Heart right ventricle (tissue), 16 donors: ENCODE measurements around the gene CLCN7. TPM values are rescaled to one million over a fixed set of nuclear protein-coding genes. Genes with fewer than 3 reads are reported as not detected.
"Not testable (repeated sequence)": the region's sequence is repeated elsewhere in the genome, so short reads cannot be mapped to it uniquely, and the experiment has no call there.

Experiments used
- ATAC-seq, 8 donors: fragments of 200-7000 bp; cut with Tn5 transposase; one replicate each; pipeline ENCODE4 v1.9.1; 2020; ENCODE audit warnings: mild to moderate bottlenecking in 8 of 8, moderate library complexity in 8 of 8, moderate number of reproducible peaks in 1 of 8
- DNase-seq, 2 donors: peaks; one replicate each; pipeline ENCODE4 v3.0.0-alpha.2; 2020
- H3K27ac ChIP-seq, 10 donors: fragments of 200-600 bp; sonication (generic) in 2 of 10; one replicate each; pipeline versions ENCODE4 v1.5.0 to v1.8.0; 2020 to 2022; ENCODE audit warnings: mild to moderate bottlenecking in 3 of 10
- H3K27me3 ChIP-seq, 7 donors: fragments of 200-600 bp; one replicate each; pipeline ENCODE4 v1.8.0; 2021 to 2022; ENCODE audit warnings: mild to moderate bottlenecking in 2 of 7
- H3K36me3 ChIP-seq, 9 donors: fragments of 200-600 bp; sonication (generic) in 1 of 9; one replicate each; pipeline versions ENCODE4 v1.5.0 to v1.8.0; 2020 to 2022; ENCODE audit warnings: mild to moderate bottlenecking in 2 of 9
- H3K4me1 ChIP-seq, 9 donors: fragments of 200-600 bp; sonication (generic) in 1 of 9; one replicate each; pipeline versions ENCODE4 v1.5.0 to v1.8.0; 2020 to 2022; ENCODE audit warnings: mild to moderate bottlenecking in 4 of 9
- H3K4me3 ChIP-seq, 10 donors: fragments of 200-600 bp; sonication (generic) in 2 of 10; one replicate each; pipeline versions ENCODE4 v1.5.0 to v1.8.0; 2020 to 2022; ENCODE audit warnings: mild to moderate bottlenecking in 7 of 10, moderate library complexity in 2 of 10
- H3K9me3 ChIP-seq, 11 donors: fragments of 200-600 bp in 10 of 11; sonication (generic) in 2 of 11; one replicate each; pipeline versions ENCODE4 v1.5.0 to v1.8.0; 2013 to 2022; ENCODE audit warnings: mild to moderate bottlenecking in 2 of 11, control low read depth in 1 of 11, moderate library complexity in 1 of 11
- CTCF ChIP-seq, 9 donors: fragments of 200-600 bp; sonication (generic) in 2 of 9; IDR thresholded peaks; one replicate each; pipeline versions ENCODE4 v1.5.0 to v1.8.0; 2021 to 2022; ENCODE audit warnings: antibody characterized with exemption in 9 of 9, mild to moderate bottlenecking in 5 of 9, moderate library complexity in 1 of 9
- WGBS, 2 donors: extraction: QIAGEN DNeasy Blood & Tissue Kit; methylation state at CpG; one replicate each; pipeline ENCODE4 v1.1.7; 2013; ENCODE audit warnings: inconsistent platforms in 1 of 2; 5-methylcytosine and 5-hydroxymethylcytosine counted together
- intact Hi-C, 10 donors: fragments of 100-400 bp; cut with DNase I; formaldehyde crosslinking; loops; one replicate each; pipeline versions ENCODE4 v1.11.1 to v1.14.2; 2022
- polyA plus RNA-seq, 2 donors: library from polyadenylated mRNA; stranded (reverse); fragments of 200-250 nt; gene quantifications; one replicate each; pipeline ENCODE4 v1.2.3, GENCODE V29; 2013
- total RNA-seq, 10 donors: library from RNA; stranded (reverse); fragmentation: NEBNext Ultra II Directional in 3 of 10; extraction: Animal tissue kit (Norgen Biotek cat#: 25700) in 3 of 10; gene quantifications; one replicate each; pipeline versions ENCODE4 v1.2.1 to v1.2.4, GENCODE V29; 2021 to 2023
- donor health status: Arrhythmogenic right ventricular cardiomyopathy.
- donor health status: ischemic (EF 13 %, LVEDD 7.1; RV severe dilation, severe dysfunction).
- donor health status: healthy with polysubstance abuse.
- donor health status: DM: no; HTN: yes; CAD: no.
- donor health status: DM: no; HTN: no; CAD: no.
- donor health status: ischemic (EF 25% LVEDD 6.9; RV normal size, moderate dysfunction).
- donor health status: ischemic (EF 25% LVEDD 5.7; RV mildly dilated, moderate dysfunction).
- donor health status: healthy.
- donor health status: DM: yes; HTN: yes; CAD: no.
- donor health status: Ischemic cardiomyopathy.
- donor health status: ischemic (EF 35%, LVEDD 5.7; RV mildly dilated, moderate dysfunction).
- donor health status: nonischemic (EF 11% LVEDD 7.7; RV severe dilation, severe dysfunction).
- donor health status: DM: yes; HTN: yes; CAD: no.
- donor health status: PGD.
- donor health status: ischemic (EF 29% LVEDD 5.4; RV normal size, mild dysfunction).
- donor health status: nonischemic (EF 23%, LVEDD 6.1; RV moderate dilation, normal function).

Gene CLCN7
- total and polyA plus RNA-seq, 12 donors = 29.5 to 60.6 (median 35.1) TPM

- H3K4me1 ChIP-seq = no peaks in the 10 kb centered on the region
- no peak for ATAC-seq
- 73 to 80% methylated on average over 22 of the region's 22 CpGs for WGBS, 2 donors
Observed at GRCh38 chr16:1441391-1441829, 33.4 kb downstream of the CLCN7 start.

GRCh38 chr16:1439699-1440074, 35.1 kb downstream of the CLCN7 start:
- WGBS, 2 donors = 94% methylated on average over 4 of the region's 4 CpGs
- not testable (repeated sequence) for ATAC-seq

More at GRCh38 chr16:1441391-1441829, 33.4 kb downstream of the CLCN7 start:
- Histone ChIP-seq H3K9me3 (no peaks in the 10 kb centered on the region), H3K36me3 (peaks cover 0 to 13% (median 9%) of the 10 kb centered on the region in 9 donors), H3K27ac (no peak overlapping the region), H3K4me3 (no peak overlapping the region), H3K27me3 (no peaks in the 10 kb centered on the region)
- no peak for TF ChIP-seq CTCF (IDR thresholded peaks at IDR 0.05)
- DNase-seq = no peak
- intact Hi-C loops = no loop called here

GRCh38 chr16:1439058-1439698, 35.6 kb downstream of the CLCN7 start:
- Histone ChIP-seq H3K27me3 (no peaks in the 10 kb centered on the region), H3K9me3 (no peaks in the 10 kb centered on the region), H3K4me3 (no peak overlapping the region), H3K4me1 (no peaks in the 10 kb centered on the region), H3K36me3 (peaks cover 0 to 11% (median 0%) of the 10 kb centered on the region in 9 donors), H3K27ac (no peak overlapping the region)
- intact Hi-C loops = no loop called here
- no peak for TF ChIP-seq CTCF (IDR thresholded peaks at IDR 0.05)
- 81 to 82% methylated on average over 27 of the region's 27 CpGs for WGBS, 2 donors
- DNase-seq (no peak), ATAC-seq (no peak)

More at GRCh38 chr16:1439699-1440074, 35.1 kb downstream of the CLCN7 start:
- DNase-seq, H3K4me1 ChIP-seq, intact Hi-C loops, H3K27ac ChIP-seq, H3K27me3 ChIP-seq, H3K9me3 ChIP-seq, H3K4me3 ChIP-seq: not testable (repeated sequence)
- peaks cover 0 to 11% (median 0%) of the 10 kb centered on the region in 9 donors for H3K36me3 ChIP-seq

- no peak for TF ChIP-seq CTCF (IDR thresholded peaks at IDR 0.05)
- DNase-seq (no peak), ATAC-seq (no peak)
- intact Hi-C loops = no loop called here
- no peak overlapping the region for H3K4me3 ChIP-seq
- no peak overlapping the region for H3K27ac ChIP-seq
- H3K9me3 ChIP-seq = no peaks in the 10 kb centered on the region
- peaks cover 0 to under 1% (median 0%) of the 10 kb centered on the region in 9 donors for H3K4me1 ChIP-seq
- peaks cover 0 to 11% (median 0%) of the 10 kb centered on the region in 9 donors for H3K36me3 ChIP-seq
- 79 to 84% methylated on average over 35 of the region's 35 CpGs for WGBS, 2 donors
- peaks cover 0 to 2% (median 0%) of the 10 kb centered on the region in 7 donors for H3K27me3 ChIP-seq
Observed at GRCh38 chr16:1438229-1439057, 36.4 kb downstream of the CLCN7 start.
